ENCODE measurements around the gene DENND6B.

DENND6B gene

GRCh38 chr22:50316114-50317065, 10.4 kb downstream of the DENND6B start:
- DNase-seq (ENCODE audit: low read depth), result no peak

GRCh38 chr22:50315289-50316113, 11.3 kb downstream of the DENND6B start:
- DNase-seq (ENCODE audit: low read depth), result no peak

- no peak for DNase-seq (ENCODE audit: low read depth)
These were observed 12.1 kb downstream of the DENND6B start for GRCh38 chr22:50314455-50315288.

GRCh38 chr22:50314081-50314454, 12.7 kb downstream of the DENND6B start:
- DNase-seq (ENCODE audit: low read depth), result no peak

GRCh38 chr22:50313600-50313999, 13.2 kb downstream of the DENND6B start:
- DNase-seq (ENCODE audit: low read depth), result no peak

- DNase-seq (ENCODE audit: low read depth), result no peak
These were observed 13.8 kb downstream of the DENND6B start for GRCh38 chr22:50313021-50313420.

- DNase-seq (ENCODE audit: low read depth), result no peak
These were observed 14.4 kb downstream of the DENND6B start for GRCh38 chr22:50312371-50312770.

GRCh38 chr22:50311606-50312351, 15.0 kb downstream of the DENND6B start:
- DNase-seq (ENCODE audit: low read depth), result no peak

GRCh38 chr22:50310949-50311444, 15.8 kb downstream of the DENND6B start:
- DNase-seq (ENCODE audit: low read depth), result no peak

GRCh38 chr22:50310031-50310722, 16.6 kb downstream of the DENND6B start:
- no peak for DNase-seq (ENCODE audit: low read depth)

GRCh38 chr22:50309601-50309991, 17.2 kb downstream of the DENND6B start:
- DNase-seq (ENCODE audit: low read depth), result no peak

- DNase-seq (ENCODE audit: low read depth), result no peak
These were observed 17.7 kb downstream of the DENND6B start for GRCh38 chr22:50308986-50309600.

- DNase-seq (ENCODE audit: low read depth), result peak; percentile 58
These were observed 18.2 kb downstream of the DENND6B start for GRCh38 chr22:50308597-50308935.

GRCh38 chr22:50307890-50308596, 18.8 kb downstream of the DENND6B start:
- DNase-seq (ENCODE audit: low read depth), result no peak

- peak; percentile 55 for DNase-seq (ENCODE audit: low read depth)
These were observed 19.8 kb downstream of the DENND6B start, which contains the start of gene PLXNB2 for GRCh38 chr22:50306753-50307749. PLXNB2 (minus strand) TSS chr22:50307646; CDS start chr22:50290584, 17,062 bp downstream.

- DNase-seq (ENCODE audit: low read depth), result peak; percentile 93
These were observed 20.8 kb downstream of the DENND6B start for GRCh38 chr22:50305923-50306566.

- DNase-seq (ENCODE audit: low read depth), result no peak
These were observed 21.4 kb downstream of the DENND6B start for GRCh38 chr22:50305393-50305922.

Measured in GM04504 (cell line).